ENCODE data around the gene PAQR4.
"Not testable (repeated sequence)": the region's sequence is repeated elsewhere in the genome, so short reads cannot be mapped to it uniquely, and the experiment has no call there.

The PAQR4 gene

GRCh38 chr16:2927010-2927646 is 42.0 kb upstream of the PAQR4 start (continued):
- TF ChIP-seq ZBTB44 (tag by site-specific recombination; IDR thresholded peaks at IDR 0.05) (peak; percentile 7; the same call in 1 of the 2 replicates), ZBTB26 (tag by site-specific recombination; optimal IDR thresholded peaks at IDR 0.05) (peak; percentile 21), ZNF2 (tag by site-specific recombination; IDR thresholded peaks at IDR 0.05) (peak; percentile 99), ZNF660 (tag by site-specific recombination; IDR thresholded peaks at IDR 0.05) (peak; percentile 88), KLF17 (tag by site-specific recombination; IDR thresholded peaks at IDR 0.05) (peak; percentile 54; the same call in 1 of the 2 replicates), SP3 (tag by site-specific recombination; IDR thresholded peaks at IDR 0.05) (no peak), ZNF629 (tag by site-specific recombination; IDR thresholded peaks at IDR 0.05) (peak; percentile 88), ZNF184 (tag by site-specific recombination; IDR thresholded peaks at IDR 0.05) (no peak), ZBTB17 (tag by site-specific recombination; IDR thresholded peaks at IDR 0.05) (0 out of 2 replicates have a peak, but pooled peaks have one; percentile 41), ZNF10 (tag by site-specific recombination; IDR thresholded peaks at IDR 0.05) (no peak), ZNF394 (tag by site-specific recombination; IDR thresholded peaks at IDR 0.05; ENCODE audit: borderline replicate concordance) (no peak; the same call in 1 of the 2 replicates), ELK4 (IDR thresholded peaks at IDR 0.05; ENCODE audit: borderline replicate concordance, low read depth, low read length) (no peak), ZNF777 (tag by site-specific recombination; IDR thresholded peaks at IDR 0.05; ENCODE audit: borderline replicate concordance) (no peak), ZNF133 (tag by site-specific recombination; IDR thresholded peaks at IDR 0.05) (no peak)

- POLR2A ChIA-PET; H3K9me3 ChIP-seq (ENCODE audit: control insufficient read depth, insufficient read depth, low read depth, low read length); H3K4me1 ChIP-seq (ENCODE audit: control insufficient read depth, insufficient read depth, low read length); H3K4me3 ChIP-seq (ENCODE audit: low read depth, low read length); H3K27ac ChIP-seq (ENCODE audit: extremely low read depth, low read depth, low read length): not testable (repeated sequence)
- CTCF ChIA-PET: interaction anchor here (0.8 to 3.2 kb wide), 7 partner anchors 9 to 89 kb away, joined by 3 to 23 read pairs (median 16); partner anchors contain the start of gene FLYWCH1
- H3K36me3 ChIP-seq (ENCODE audit: control insufficient read depth in 2 of 2, insufficient read depth in 1 of 2, low read length in 2 of 2): peaks cover 4 to 34% of the 10 kb centered on the region in 2 experiments; a peak in 2 of 3 replicates
These were observed 41.0 kb upstream of the PAQR4 start for GRCh38 chr16:2928151-2928550.

GRCh38 chr16:2928796-2929195 is 40.4 kb upstream of the PAQR4 start:
- H3K36me3 ChIP-seq (ENCODE audit: control insufficient read depth in 2 of 2, insufficient read depth in 1 of 2, low read length in 2 of 2): peaks cover 4 to 40% of the 10 kb centered on the region in 2 experiments; a peak in 2 of 3 replicates
- H3K9me3 ChIP-seq (ENCODE audit: control insufficient read depth, insufficient read depth, low read depth, low read length): no peaks in the 10 kb centered on the region
- H3K27ac ChIP-seq (ENCODE audit: extremely low read depth, low read depth, low read length): no peak overlapping the region
- TF ChIP-seq MYNN (tag by site-specific recombination; IDR thresholded peaks at IDR 0.05; ENCODE audit: borderline replicate concordance) (no peak), ZNF555 (tag by site-specific recombination; conservative IDR thresholded peaks at IDR 0.05) (no peak), ZNF623 (tag by site-specific recombination; IDR thresholded peaks at IDR 0.05) (no peak), ZNF514 (tag by site-specific recombination; IDR thresholded peaks at IDR 0.05) (no peak), ZNF146 (tag by site-specific recombination; IDR thresholded peaks at IDR 0.05) (no peak), ZNF138 (tag by site-specific recombination; IDR thresholded peaks at IDR 0.05; ENCODE audit: borderline replicate concordance) (no peak)
- H3K4me1 ChIP-seq (ENCODE audit: control insufficient read depth, insufficient read depth, low read length): no peaks in the 10 kb centered on the region
- POLR2A ChIA-PET: no interaction called here
- H3K4me3 ChIP-seq (ENCODE audit: low read depth, low read length): no peak overlapping the region
- CTCF ChIA-PET: interaction anchor here (0.6 to 2.9 kb wide), 4 partner anchors 10 to 90 kb away, joined by 3 to 23 read pairs (median 12); no protein-coding TSS in a partner anchor

All from HEK293 (cell line).